Caco-2 (cell line): ENCODE data around the gene IFIH1. TPM values are rescaled to one million over a fixed set of nuclear protein-coding genes. Genes with fewer than 3 reads are reported as not detected.

ENCODE experiments used
- BruUV-seq: library from RNA; stranded (reverse); fragments of 400-500 nt; replicated peaks from 2 replicates; lab custom pipeline; 2021; lab: Mats Ljungman, UMichigan
- CTCF ChIA-PET: fragments of 300-600 bp; sonication (Branson Sonifier 250); formaldehyde crosslinking; loops from one replicate; lab custom pipeline; 2022; ENCODE audit warnings: antibody characterized with exemption; lab: Charles Lee
- POLR2A ChIA-PET: fragments of 300-600 bp; sonication (Branson Sonifier 250); formaldehyde crosslinking; loops from one replicate; lab custom pipeline; 2022; ENCODE audit warnings: antibody characterized with exemption; lab: Charles Lee
- DNase-seq, 2 experiments: peaks; one replicate each; pipeline versions ENCODE4 v3.0.0 to v3.0.0-alpha.2; 2020 to 2022
- H3K27me3 ChIP-seq: replicated peaks from 2 replicates; pipeline ENCODE4 v1.6.0; 2011; ENCODE audit warnings: low read length; ENCODE audit not compliant: control insufficient read depth, insufficient read depth
- H3K36me3 ChIP-seq: 2 replicates; pipeline ENCODE4 v1.5.1; 2011; ENCODE audit warnings: low read length; ENCODE audit not compliant: control insufficient read depth, insufficient read depth
- H3K4me1 ChIP-seq: fragments of 250-450 bp; sonication (Bioruptor Pico); 2 replicates; pipeline ENCODE4 v1.5.1; 2020; ENCODE audit warnings: mild to moderate bottlenecking
- H3K4me3 ChIP-seq: 2 replicates; pipeline ENCODE4 v1.5.1; 2011; ENCODE audit warnings: low read depth, mild to moderate bottlenecking, control low read depth, low read length
- H3K9me3 ChIP-seq: fragments of 250-450 bp; sonication (Bioruptor Pico); 2 replicates; pipeline ENCODE4 v1.5.1; 2020; ENCODE audit warnings: mild to moderate bottlenecking, moderate library complexity
- H3K27ac Mint-ChIP-seq: one replicate; pipeline ENCODE4 v1.8.0; 2022; ENCODE audit warnings: mixed read lengths; ENCODE audit not compliant: unreplicated experiment
- H3K27me3 Mint-ChIP-seq: one replicate; pipeline ENCODE4 v1.8.0; 2022; ENCODE audit warnings: mixed read lengths; ENCODE audit not compliant: insufficient read depth, unreplicated experiment
- H3K36me3 Mint-ChIP-seq: one replicate; pipeline ENCODE4 v1.8.0; 2022; ENCODE audit warnings: mild to moderate bottlenecking, mixed read lengths; ENCODE audit not compliant: insufficient read depth, unreplicated experiment
- H3K4me1 Mint-ChIP-seq: one replicate; pipeline ENCODE4 v1.8.0; 2022; ENCODE audit warnings: low read depth, mixed read lengths; ENCODE audit not compliant: unreplicated experiment
- H3K4me3 Mint-ChIP-seq: one replicate; pipeline ENCODE4 v1.8.0; 2022; ENCODE audit warnings: mild to moderate bottlenecking, moderate library complexity, mixed read lengths; ENCODE audit not compliant: unreplicated experiment
- H3K9me3 Mint-ChIP-seq: one replicate; pipeline ENCODE4 v1.8.0; 2022; ENCODE audit warnings: mixed read lengths; ENCODE audit not compliant: unreplicated experiment
- CTCF ChIP-seq, 2 experiments: fragments of 200-600 bp in 1 of 2; IDR thresholded peaks; 1 replicate in 1 of 2; 2 replicates in 1 of 2; pipeline versions ENCODE4 v1.5.1 to v1.8.0; 2011 to 2022; ENCODE audit warnings: antibody characterized with exemption in 1 of 2, control low read depth in 1 of 2, inconsistent platforms in 1 of 2, low read depth in 1 of 2, low read length in 1 of 2, mild to moderate bottlenecking in 1 of 2, moderate library complexity in 1 of 2; ENCODE audit not compliant: insufficient read depth in 1 of 2, severe bottlenecking in 1 of 2, unreplicated experiment in 1 of 2
- intact Hi-C: fragments of 100-400 bp; cut with micrococcal nuclease; formaldehyde crosslinking; loops from one replicate; pipeline ENCODE4 v1.10.0; 2022; ENCODE audit not compliant: unreplicated experiment
- total RNA-seq: library from RNA; stranded (reverse); gene quantifications from 2 replicates; pipeline ENCODE4 v1.2.3, GENCODE V29; 2022

Gene IFIH1
- total RNA-seq, 1 experiment from 2014 or later = 3.4 TPM

DNA sequence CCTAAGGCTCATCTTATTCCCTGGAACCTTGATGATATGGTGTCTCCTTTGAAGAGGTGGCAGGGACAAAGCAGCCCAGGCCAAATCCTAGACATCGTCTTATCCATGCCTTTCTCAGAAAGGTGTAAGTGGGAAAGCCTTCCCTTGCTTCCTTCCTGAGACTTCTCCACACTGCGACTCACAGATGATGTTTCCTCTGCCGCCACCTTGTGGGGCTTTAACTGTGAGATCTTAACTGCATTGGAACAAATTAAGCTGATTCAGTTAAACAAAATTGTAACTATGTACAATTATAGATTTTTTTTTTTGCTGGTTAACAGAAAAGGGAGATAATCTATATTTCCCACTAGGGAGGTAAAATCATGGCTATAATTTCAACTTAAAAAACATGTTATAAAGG lies 15.5 kb upstream of the IFIH1 start:
- Mint-ChIP-seq H3K4me1 (no peaks in the 10 kb centered on the region), H3K4me3 (no peak overlapping the region), H3K36me3 (no peaks in the 10 kb centered on the region), H3K9me3 (no peaks in the 10 kb centered on the region), H3K27me3 (peaks cover 3% of the 10 kb centered on the region), H3K27ac (no peak overlapping the region)
- intact Hi-C loops = loop anchor here (1.0 to 5.0 kb wide), 3 partner anchors 15 to 463 kb away; partner anchors contain the start of gene IFIH1
- Histone ChIP-seq H3K36me3 (no peaks in the 10 kb centered on the region), H3K4me1 (no peaks in the 10 kb centered on the region), H3K27me3 (no peaks in the 10 kb centered on the region), H3K4me3 (no peak overlapping the region), H3K9me3 (no peaks in the 10 kb centered on the region)
- DNase-seq = peak; percentile 51
- POLR2A ChIA-PET = no interaction called here
- TF ChIP-seq CTCF (IDR thresholded peaks at IDR 0.05; ENCODE audit: insufficient read depth in 1 of 2, low read depth in 1 of 2, low read length in 1 of 2, severe bottlenecking in 1 of 2, unreplicated experiment in 1 of 2) = peak; percentile 62 to 69
- BruUV-seq = no TSS peak
- CTCF ChIA-PET = interaction anchor here (0.5 to 1.1 kb wide), 5 partner anchors 10 to 36 kb away, joined by 3 to 6 read pairs (median 4); partner anchors contain the start of genes GCA and IFIH1

DNA sequence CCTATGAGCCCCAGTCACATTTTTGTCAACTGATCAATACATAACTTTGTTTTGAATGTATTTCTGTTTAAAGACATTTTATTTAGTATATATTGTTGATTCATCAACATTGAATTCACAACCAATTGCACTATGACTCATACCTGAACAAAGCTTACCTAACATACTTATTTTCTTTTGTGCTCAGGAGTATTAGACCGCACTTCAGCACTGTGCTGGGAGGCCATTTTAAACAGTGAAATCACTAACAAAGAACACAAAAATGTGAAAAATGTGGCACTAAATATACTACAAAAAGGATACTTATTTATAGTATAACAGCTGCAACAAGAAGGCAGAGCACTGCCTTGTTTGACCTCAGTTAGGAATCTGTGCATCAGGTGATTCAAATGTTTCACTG lies 12.4 kb upstream of the IFIH1 start:
- no peaks in the 10 kb centered on the region for H3K27me3 Mint-ChIP-seq
- intact Hi-C loops = loop anchor here (5.0 kb wide), 1 partner anchor 466 kb away; no protein-coding TSS in a partner anchor
- TF ChIP-seq CTCF (IDR thresholded peaks at IDR 0.05; ENCODE audit: insufficient read depth in 1 of 2, low read depth in 1 of 2, low read length in 1 of 2, severe bottlenecking in 1 of 2, unreplicated experiment in 1 of 2) = no peak
- H3K27me3 ChIP-seq = no peaks in the 10 kb centered on the region
- no peak for DNase-seq
- ChIA-PET POLR2A (no interaction called here), CTCF (no interaction called here)
- H3K4me1 Mint-ChIP-seq = no peaks in the 10 kb centered on the region
- no peak overlapping the region for H3K4me3 ChIP-seq
- no peaks in the 10 kb centered on the region for H3K9me3 ChIP-seq
- H3K4me1 ChIP-seq = no peaks in the 10 kb centered on the region
- no TSS peak for BruUV-seq
- no peak overlapping the region for H3K27ac Mint-ChIP-seq
- H3K36me3 ChIP-seq = no peaks in the 10 kb centered on the region
- H3K4me3 Mint-ChIP-seq = no peak overlapping the region
- no peaks in the 10 kb centered on the region for H3K36me3 Mint-ChIP-seq
- no peaks in the 10 kb centered on the region for H3K9me3 Mint-ChIP-seq

GRCh38 chr2:162328424-162329157 lies 10.1 kb upstream of the IFIH1 start:
- ChIA-PET CTCF (no interaction called here), POLR2A (interaction anchor here (1.0 kb wide), 1 partner anchor 10 kb away, joined by 3 read pairs; the partner anchor contains the start of gene IFIH1)
- H3K27ac Mint-ChIP-seq = no peak overlapping the region
- no peak for TF ChIP-seq CTCF (IDR thresholded peaks at IDR 0.05; ENCODE audit: insufficient read depth in 1 of 2, low read depth in 1 of 2, low read length in 1 of 2, severe bottlenecking in 1 of 2, unreplicated experiment in 1 of 2)
- H3K27me3 Mint-ChIP-seq = no peaks in the 10 kb centered on the region
- intact Hi-C loops = no loop called here
- BruUV-seq = no TSS peak
- no peaks in the 10 kb centered on the region for H3K9me3 Mint-ChIP-seq
- DNase-seq = no peak
- no peaks in the 10 kb centered on the region for H3K36me3 Mint-ChIP-seq
- H3K27me3 ChIP-seq = no peaks in the 10 kb centered on the region
- H3K4me3 Mint-ChIP-seq = no peak overlapping the region
- H3K4me3 ChIP-seq = no peak overlapping the region
- no peaks in the 10 kb centered on the region for H3K4me1 ChIP-seq
- H3K9me3 ChIP-seq = no peaks in the 10 kb centered on the region
- no peaks in the 10 kb centered on the region for H3K4me1 Mint-ChIP-seq
- no peaks in the 10 kb centered on the region for H3K36me3 ChIP-seq
